ENCODE results near the gene NSMCE4A. TPM values are rescaled to one million over a fixed set of nuclear protein-coding genes. Genes with fewer than 3 reads are reported as not detected.
A peak's percentile ranks its signal among the peaks of the same experiment; 100 is the strongest.
"Not testable (repeated sequence)": the region's sequence is repeated elsewhere in the genome, so short reads cannot be mapped to it uniquely, and the experiment has no call there.

NSMCE4A gene
- total RNA-seq, 1 experiment from 2014 or later = 72.2 TPM

- no TSS peak for BruUV-seq (replicated peaks)
- TF ChIP-seq TCF7L2 (IDR thresholded peaks at IDR 0.05; ENCODE audit: low read depth, low read length) (no peak; the same call in 1 of the 2 replicates), CTCF (IDR thresholded peaks at IDR 0.05) (no peak; the same call in 1 of the 2 replicates), REST (IDR thresholded peaks at IDR 0.05; ENCODE audit: insufficient read depth in 1 of 2, low read depth in 2 of 2, low read length in 1 of 2) (0 out of 4 replicates have a peak, but pooled peaks of 1 of the 2 experiments have one; percentile 2), SIN3A (IDR thresholded peaks at IDR 0.05; ENCODE audit: borderline replicate concordance, insufficient read depth, low read depth, low read length) (no peak)
- CTCF ChIA-PET = interaction anchor here (0.5 to 0.6 kb wide), 3 partner anchors 76 to 126 kb away, joined by 3 to 10 read pairs (median 6); no protein-coding TSS in a partner anchor
- DNase-seq (ENCODE audit: low read depth, low spot score) (no peak), ATAC-seq (no peak; the same call in 1 of the 2 replicates)
- POLR2A ChIA-PET = no interaction called here
- peak overlapping the region; percentile 70 to 83 for H3K4me3 ChIP-seq (ENCODE audit: low read depth in 2 of 2, low read length in 2 of 2)
- H3K27me3 ChIP-seq (ENCODE audit: control insufficient read depth, insufficient read depth, low read length) = no peaks in the 10 kb centered on the region
- peaks cover 3% of the 10 kb centered on the region; the same call in 1 of the 2 replicates for H3K36me3 ChIP-seq (ENCODE audit: control insufficient read depth, insufficient read depth, low read length)
- intact Hi-C loops (cut with micrococcal nuclease; ENCODE audit: unreplicated experiment) (loop anchor here (10.0 kb wide), 1 partner anchor 139 kb away; no protein-coding TSS in a partner anchor), in situ Hi-C loops (cut with HindIII; ENCODE audit: low pct_unique_long_range_greater_than_20kb, low sequenced_read_pairs) (no loop called here)
- H3K27ac ChIP-seq (ENCODE audit: low read length) = peak overlapping the region; percentile 85
- H3K4me1 ChIP-seq (ENCODE audit: control insufficient read depth, insufficient read depth, low read length) = peaks cover 8% of the 10 kb centered on the region
- H3K9me3 ChIP-seq (ENCODE audit: control insufficient read depth, insufficient read depth, low read depth, low read length) = peaks cover 5% of the 10 kb centered on the region; the same call in 1 of the 2 replicates
Measured at GRCh38 chr10:121975295-121976086, 474 bp upstream of the NSMCE4A start.

GRCh38 chr10:121974019-121974534 is 940 bp downstream of the NSMCE4A start:
- Histone ChIP-seq H3K4me3 (ENCODE audit: low read depth in 2 of 2, low read length in 2 of 2) (peak overlapping the region; percentile 70 to 83), H3K27ac (ENCODE audit: low read length) (peak overlapping the region; percentile 79), H3K36me3 (ENCODE audit: control insufficient read depth, insufficient read depth, low read length) (peaks cover 4% of the 10 kb centered on the region; the same call in 1 of the 2 replicates), H3K9me3 (ENCODE audit: control insufficient read depth, insufficient read depth, low read depth, low read length) (peaks cover 5% of the 10 kb centered on the region; the same call in 1 of the 2 replicates), H3K27me3 (ENCODE audit: control insufficient read depth, insufficient read depth, low read length) (no peaks in the 10 kb centered on the region), H3K4me1 (ENCODE audit: control insufficient read depth, insufficient read depth, low read length) (peaks cover 8% of the 10 kb centered on the region)
- intact Hi-C loops (cut with micrococcal nuclease; ENCODE audit: unreplicated experiment) (loop anchor here (10.0 kb wide), 1 partner anchor 141 kb away; no protein-coding TSS in a partner anchor), in situ Hi-C loops (cut with HindIII; ENCODE audit: low pct_unique_long_range_greater_than_20kb, low sequenced_read_pairs) (no loop called here)
- CTCF ChIA-PET = no interaction called here
- POLR2A ChIA-PET = no interaction called here
- BruUV-seq (replicated peaks) = no TSS peak
- TF ChIP-seq REST (IDR thresholded peaks at IDR 0.05; ENCODE audit: insufficient read depth in 1 of 2, low read depth in 2 of 2, low read length in 1 of 2) (no peak), SIN3A (IDR thresholded peaks at IDR 0.05; ENCODE audit: borderline replicate concordance, insufficient read depth, low read depth, low read length) (0 out of 2 replicates have a peak, but pooled peaks have one; percentile 75)
- ATAC-seq = peak; percentile 40
- DNase-seq (ENCODE audit: low read depth, low spot score) = no peak

- DNase-seq (ENCODE audit: low read depth, low spot score); POLR2A ChIA-PET; ATAC-seq; H3K27me3 ChIP-seq (ENCODE audit: control insufficient read depth, insufficient read depth, low read length); H3K27ac ChIP-seq (ENCODE audit: low read length); BruUV-seq (replicated peaks); H3K9me3 ChIP-seq (ENCODE audit: control insufficient read depth, insufficient read depth, low read depth, low read length); CTCF ChIA-PET; H3K4me1 ChIP-seq (ENCODE audit: control insufficient read depth, insufficient read depth, low read length); intact Hi-C loops (cut with micrococcal nuclease; ENCODE audit: unreplicated experiment); H3K4me3 ChIP-seq (ENCODE audit: low read depth in 2 of 2, low read length in 2 of 2); in situ Hi-C loops (cut with HindIII; ENCODE audit: low pct_unique_long_range_greater_than_20kb, low sequenced_read_pairs): not testable (repeated sequence)
- peaks cover 13% of the 10 kb centered on the region for H3K36me3 ChIP-seq (ENCODE audit: control insufficient read depth, insufficient read depth, low read length)
Measured at GRCh38 chr10:121969086-121969485, 5.9 kb downstream of the NSMCE4A start.
